GM19438 (cell line): Measurements from ENCODE around the gene CCNL2.
A peak's percentile ranks its signal among the peaks of the same experiment; 100 is the strongest.
"Not testable (repeated sequence)": the region's sequence is repeated elsewhere in the genome, so short reads cannot be mapped to it uniquely, and the experiment has no call there.

ENCODE experiments used
- ATAC-seq: cut with Tn5 transposase; IDR thresholded peaks from one replicate; pipeline ENCODE4 v1.9.1; 2021; ENCODE audit warnings: low read depth; ENCODE audit not compliant: unreplicated experiment

Gene CCNL2

GRCh38 chr1:1377540-1378205 lies 21.5 kb downstream of the CCNL2 start:
- ATAC-seq: no peak

GRCh38 chr1:1376551-1377226 lies 22.4 kb downstream of the CCNL2 start:
- no peak for ATAC-seq

- ATAC-seq: peak; percentile 81
These were observed 24.0 kb downstream of the CCNL2 start, which contains the start of gene AURKAIP1 for GRCh38 chr1:1374929-1375662. AURKAIP1 (minus strand) TSS chr1:1375207; CDS start chr1:1374756, 451 bp downstream.

GRCh38 chr1:1374589-1374928 lies 24.6 kb downstream of the CCNL2 start:
- ATAC-seq: no peak

GRCh38 chr1:1373815-1374588 lies 25.1 kb downstream of the CCNL2 start:
- ATAC-seq: no peak

GRCh38 chr1:1373051-1373814 lies 25.9 kb downstream of the CCNL2 start:
- no peak for ATAC-seq

GRCh38 chr1:1371746-1372711 lies 27.1 kb downstream of the CCNL2 start:
- no peak for ATAC-seq

GRCh38 chr1:1371364-1371745 lies 27.8 kb downstream of the CCNL2 start:
- no peak for ATAC-seq

- ATAC-seq: no peak
These were observed 28.3 kb downstream of the CCNL2 start for GRCh38 chr1:1370771-1371300.

- ATAC-seq: not testable (repeated sequence)
These were observed 29.0 kb downstream of the CCNL2 start for GRCh38 chr1:1370094-1370493.

GRCh38 chr1:1367315-1367714 lies 31.8 kb downstream of the CCNL2 start:
- no peak for ATAC-seq

- ATAC-seq: no peak
These were observed 32.5 kb downstream of the CCNL2 start for GRCh38 chr1:1366699-1367066.

- ATAC-seq: no peak
These were observed 33.0 kb downstream of the CCNL2 start for GRCh38 chr1:1365875-1366698.

- ATAC-seq: no peak
These were observed 34.9 kb downstream of the CCNL2 start for GRCh38 chr1:1364266-1364665.

- no peak for ATAC-seq
These were observed 37.1 kb downstream of the CCNL2 start for GRCh38 chr1:1361982-1362423.

GRCh38 chr1:1361233-1361981 lies 37.7 kb downstream of the CCNL2 start:
- ATAC-seq: no peak

- no peak for ATAC-seq
These were observed 38.5 kb downstream of the CCNL2 start for GRCh38 chr1:1360506-1361169.
